ENCODE results near the gene TMEM14B.
"Not testable (repeated sequence)": the region's sequence is repeated elsewhere in the genome, so short reads cannot be mapped to it uniquely, and the experiment has no call there.

Gene TMEM14B

DNA sequence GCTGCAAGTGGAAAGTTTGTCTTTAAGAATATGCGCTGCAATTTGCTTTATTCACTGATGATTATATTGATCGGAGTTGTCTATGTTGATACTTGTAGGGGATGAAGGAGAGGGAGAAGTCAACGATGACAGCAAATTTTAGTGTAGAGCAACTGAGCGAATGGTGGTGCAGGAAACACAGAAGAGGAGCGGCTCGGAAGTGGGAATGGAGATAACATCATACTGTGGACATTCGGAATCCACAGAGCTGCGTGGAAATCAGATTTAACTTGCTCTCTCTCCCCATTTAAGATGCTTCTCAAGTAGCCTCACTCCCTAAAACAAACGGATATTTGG, 722 bp upstream of the TMEM14B start:
- H3K4me3 ChIP-seq (ENCODE audit: low read depth, low read length) = peak overlapping the region; percentile 98
- H3K9ac ChIP-seq (ENCODE audit: low read length) = peak overlapping the region; percentile 35
- H3K4me1 ChIP-seq (ENCODE audit: control insufficient read depth, insufficient read depth, low read length) = peaks cover 29% of the 10 kb centered on the region
- H3K36me3 ChIP-seq (ENCODE audit: control insufficient read depth, insufficient read depth, low read length) = peaks cover 28% of the 10 kb centered on the region
- H3K27ac ChIP-seq (ENCODE audit: low read depth, low read length) = no peak overlapping the region
- no peaks in the 10 kb centered on the region for H3K27me3 ChIP-seq (ENCODE audit: control insufficient read depth, insufficient read depth, low read length)
- no peaks in the 10 kb centered on the region for H3K9me3 ChIP-seq (ENCODE audit: control insufficient read depth, insufficient read depth, low read depth, low read length)

GRCh38 chr6:10749734-10750133, 2.1 kb downstream of the TMEM14B start:
- Histone ChIP-seq H3K9me3 (ENCODE audit: control insufficient read depth, insufficient read depth, low read depth, low read length) (no peaks in the 10 kb centered on the region), H3K4me3 (ENCODE audit: low read depth, low read length) (no peak overlapping the region), H3K27ac (ENCODE audit: low read depth, low read length) (no peak overlapping the region), H3K4me1 (ENCODE audit: control insufficient read depth, insufficient read depth, low read length) (peaks cover 25% of the 10 kb centered on the region), H3K9ac (ENCODE audit: low read length) (no peak overlapping the region), H3K27me3 (ENCODE audit: control insufficient read depth, insufficient read depth, low read length) (no peaks in the 10 kb centered on the region), H3K36me3 (ENCODE audit: control insufficient read depth, insufficient read depth, low read length) (peaks cover 53% of the 10 kb centered on the region)

- H3K36me3 ChIP-seq (ENCODE audit: control insufficient read depth, insufficient read depth, low read length) = peaks cover 61% of the 10 kb centered on the region
- peaks cover 18% of the 10 kb centered on the region for H3K4me1 ChIP-seq (ENCODE audit: control insufficient read depth, insufficient read depth, low read length)
- not testable (repeated sequence) for H3K4me3 ChIP-seq (ENCODE audit: low read depth, low read length); H3K9me3 ChIP-seq (ENCODE audit: control insufficient read depth, insufficient read depth, low read depth, low read length); H3K27ac ChIP-seq (ENCODE audit: low read depth, low read length); H3K9ac ChIP-seq (ENCODE audit: low read length); H3K27me3 ChIP-seq (ENCODE audit: control insufficient read depth, insufficient read depth, low read length)
Measured at GRCh38 chr6:10750568-10750967, 3.0 kb downstream of the TMEM14B start.

DNA sequence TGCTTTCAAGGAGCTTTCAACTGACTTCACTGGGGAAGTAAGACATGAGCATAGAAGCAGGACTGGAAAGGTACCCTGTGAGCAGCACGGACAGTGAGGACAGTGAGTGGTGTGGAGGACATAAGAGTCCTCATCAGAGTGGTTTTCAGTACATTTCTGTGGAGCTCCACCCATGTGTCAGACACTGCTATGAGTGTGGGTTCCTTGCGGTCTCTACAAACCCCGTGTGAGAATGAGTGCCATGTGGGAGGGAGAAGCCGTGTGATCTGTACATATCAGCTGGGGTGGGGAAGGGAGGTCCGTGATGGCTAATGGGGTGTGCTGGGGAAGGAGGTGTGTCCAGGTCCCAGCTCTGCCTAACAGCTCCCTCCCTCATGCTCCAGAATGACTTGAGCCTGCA, 4.2 kb downstream of the TMEM14B start:
- not testable (repeated sequence) for H3K9ac ChIP-seq (ENCODE audit: low read length); H3K9me3 ChIP-seq (ENCODE audit: control insufficient read depth, insufficient read depth, low read depth, low read length); H3K27ac ChIP-seq (ENCODE audit: low read depth, low read length); H3K27me3 ChIP-seq (ENCODE audit: control insufficient read depth, insufficient read depth, low read length); H3K4me3 ChIP-seq (ENCODE audit: low read depth, low read length)
- Histone ChIP-seq H3K36me3 (ENCODE audit: control insufficient read depth, insufficient read depth, low read length) (peaks cover 71% of the 10 kb centered on the region), H3K4me1 (ENCODE audit: control insufficient read depth, insufficient read depth, low read length) (peaks cover 18% of the 10 kb centered on the region)

GRCh38 chr6:10756085-10756484, 8.5 kb downstream of the TMEM14B start:
- Histone ChIP-seq H3K27me3 (ENCODE audit: control insufficient read depth, insufficient read depth, low read length) (no peaks in the 10 kb centered on the region), H3K9ac (ENCODE audit: low read length) (no peak overlapping the region), H3K36me3 (ENCODE audit: control insufficient read depth, insufficient read depth, low read length) (peaks cover 87% of the 10 kb centered on the region), H3K9me3 (ENCODE audit: control insufficient read depth, insufficient read depth, low read depth, low read length) (no peaks in the 10 kb centered on the region), H3K27ac (ENCODE audit: low read depth, low read length) (no peak overlapping the region), H3K4me3 (ENCODE audit: low read depth, low read length) (no peak overlapping the region), H3K4me1 (ENCODE audit: control insufficient read depth, insufficient read depth, low read length) (no peaks in the 10 kb centered on the region; the same call in 1 of the 2 replicates)

GRCh38 chr6:10759312-10759839, 11.8 kb downstream of the TMEM14B start:
- Histone ChIP-seq H3K9ac (ENCODE audit: low read length) (no peak overlapping the region), H3K4me1 (ENCODE audit: control insufficient read depth, insufficient read depth, low read length) (no peaks in the 10 kb centered on the region), H3K36me3 (ENCODE audit: control insufficient read depth, insufficient read depth, low read length) (peaks cover 71% of the 10 kb centered on the region), H3K27me3 (ENCODE audit: control insufficient read depth, insufficient read depth, low read length) (no peaks in the 10 kb centered on the region), H3K27ac (ENCODE audit: low read depth, low read length) (no peak overlapping the region; the same call in 1 of the 2 replicates), H3K9me3 (ENCODE audit: control insufficient read depth, insufficient read depth, low read depth, low read length) (no peaks in the 10 kb centered on the region), H3K4me3 (ENCODE audit: low read depth, low read length) (no peak overlapping the region)

DNA sequence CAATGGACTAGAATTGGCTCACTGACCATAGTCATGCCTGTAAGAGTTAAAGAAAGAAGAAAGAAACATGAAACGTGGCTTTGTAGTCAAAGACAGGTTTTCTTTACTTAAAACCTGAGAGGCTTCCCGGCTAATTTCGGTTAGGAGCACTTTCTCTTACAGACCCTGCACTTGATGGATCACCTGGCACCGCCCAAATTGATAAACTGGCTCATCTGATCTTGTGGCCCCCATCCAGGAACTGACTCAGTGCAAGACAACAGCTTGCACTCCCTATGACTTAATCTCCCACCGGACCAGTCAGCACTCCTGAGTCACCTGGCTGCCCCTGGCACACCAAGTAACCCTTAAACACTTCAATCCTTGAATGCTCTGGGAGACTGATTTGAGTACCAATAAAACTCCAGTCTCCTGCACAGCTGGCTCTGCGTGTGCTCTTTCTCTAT, 12.3 kb downstream of the TMEM14B start:
- H3K4me3 ChIP-seq (ENCODE audit: low read depth, low read length) = no peak overlapping the region
- no peak overlapping the region for H3K27ac ChIP-seq (ENCODE audit: low read depth, low read length)
- H3K9me3 ChIP-seq (ENCODE audit: control insufficient read depth, insufficient read depth, low read depth, low read length) = no peaks in the 10 kb centered on the region
- no peak overlapping the region for H3K9ac ChIP-seq (ENCODE audit: low read length)
- peaks cover 66% of the 10 kb centered on the region for H3K36me3 ChIP-seq (ENCODE audit: control insufficient read depth, insufficient read depth, low read length)
- no peaks in the 10 kb centered on the region for H3K27me3 ChIP-seq (ENCODE audit: control insufficient read depth, insufficient read depth, low read length)
- no peaks in the 10 kb centered on the region for H3K4me1 ChIP-seq (ENCODE audit: control insufficient read depth, insufficient read depth, low read length)

GRCh38 chr6:10763006-10763405, 15.4 kb downstream of the TMEM14B start:
- Histone ChIP-seq H3K4me3 (ENCODE audit: low read depth, low read length) (no peak overlapping the region), H3K9ac (ENCODE audit: low read length) (no peak overlapping the region), H3K9me3 (ENCODE audit: control insufficient read depth, insufficient read depth, low read depth, low read length) (no peaks in the 10 kb centered on the region), H3K36me3 (ENCODE audit: control insufficient read depth, insufficient read depth, low read length) (peaks cover 40% of the 10 kb centered on the region), H3K27me3 (ENCODE audit: control insufficient read depth, insufficient read depth, low read length) (no peaks in the 10 kb centered on the region), H3K4me1 (ENCODE audit: control insufficient read depth, insufficient read depth, low read length) (no peaks in the 10 kb centered on the region), H3K27ac (ENCODE audit: low read depth, low read length) (no peak overlapping the region)

GRCh38 chr6:10769419-10769818, 21.8 kb downstream of the TMEM14B start:
- Histone ChIP-seq H3K27ac (ENCODE audit: low read depth, low read length) (no peak overlapping the region), H3K9me3 (ENCODE audit: control insufficient read depth, insufficient read depth, low read depth, low read length) (no peaks in the 10 kb centered on the region), H3K9ac (ENCODE audit: low read length) (no peak overlapping the region), H3K36me3 (ENCODE audit: control insufficient read depth, insufficient read depth, low read length) (peaks cover 24% of the 10 kb centered on the region), H3K4me3 (ENCODE audit: low read depth, low read length) (no peak overlapping the region), H3K4me1 (ENCODE audit: control insufficient read depth, insufficient read depth, low read length) (no peaks in the 10 kb centered on the region), H3K27me3 (ENCODE audit: control insufficient read depth, insufficient read depth, low read length) (no peaks in the 10 kb centered on the region)

DNA sequence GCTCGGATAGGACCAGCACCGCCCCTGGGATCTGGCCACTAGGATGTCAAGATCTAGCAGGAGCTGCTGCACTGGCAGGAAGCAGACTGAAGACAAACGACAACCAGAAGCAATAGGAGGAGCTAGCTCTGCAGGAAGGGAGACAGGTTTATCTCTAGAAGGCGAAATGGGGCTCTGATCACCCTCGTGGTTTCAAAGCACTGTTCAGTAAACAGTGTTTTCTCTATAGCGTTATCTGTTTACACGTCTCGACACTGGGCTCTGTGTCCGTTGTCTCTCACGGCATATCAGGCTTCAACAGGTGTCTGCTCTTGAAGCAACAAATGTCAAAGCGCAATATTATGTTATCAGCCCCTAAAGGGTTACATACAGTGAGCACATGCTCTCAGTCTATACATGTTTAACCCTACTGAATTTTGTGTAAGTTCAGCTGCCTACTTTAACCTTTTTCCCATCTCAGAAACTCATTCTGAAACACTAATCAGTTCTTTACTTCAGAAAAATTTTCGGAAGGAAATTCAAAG, 23.8 kb downstream of the TMEM14B start:
- H3K9ac ChIP-seq (ENCODE audit: low read length) = no peak overlapping the region
- H3K4me3 ChIP-seq (ENCODE audit: low read depth, low read length) = no peak overlapping the region
- peaks cover 36% of the 10 kb centered on the region for H3K36me3 ChIP-seq (ENCODE audit: control insufficient read depth, insufficient read depth, low read length)
- H3K27me3 ChIP-seq (ENCODE audit: control insufficient read depth, insufficient read depth, low read length) = no peaks in the 10 kb centered on the region
- no peaks in the 10 kb centered on the region for H3K4me1 ChIP-seq (ENCODE audit: control insufficient read depth, insufficient read depth, low read length)
- no peaks in the 10 kb centered on the region for H3K9me3 ChIP-seq (ENCODE audit: control insufficient read depth, insufficient read depth, low read depth, low read length)
- H3K27ac ChIP-seq (ENCODE audit: low read depth, low read length) = no peak overlapping the region

- Histone ChIP-seq H3K27ac (ENCODE audit: low read depth, low read length) (no peak overlapping the region), H3K4me1 (ENCODE audit: control insufficient read depth, insufficient read depth, low read length) (no peaks in the 10 kb centered on the region), H3K4me3 (ENCODE audit: low read depth, low read length) (no peak overlapping the region), H3K36me3 (ENCODE audit: control insufficient read depth, insufficient read depth, low read length) (peaks cover 19% of the 10 kb centered on the region), H3K27me3 (ENCODE audit: control insufficient read depth, insufficient read depth, low read length) (no peaks in the 10 kb centered on the region), H3K9ac (ENCODE audit: low read length) (no peak overlapping the region), H3K9me3 (ENCODE audit: control insufficient read depth, insufficient read depth, low read depth, low read length) (no peaks in the 10 kb centered on the region)
Measured at GRCh38 chr6:10778230-10778629, 30.6 kb downstream of the TMEM14B start.

GRCh38 chr6:10779076-10779475, 31.5 kb downstream of the TMEM14B start:
- no peaks in the 10 kb centered on the region for H3K4me1 ChIP-seq (ENCODE audit: control insufficient read depth, insufficient read depth, low read length)
- H3K36me3 ChIP-seq (ENCODE audit: control insufficient read depth, insufficient read depth, low read length) = peaks cover 19% of the 10 kb centered on the region
- H3K27me3 ChIP-seq (ENCODE audit: control insufficient read depth, insufficient read depth, low read length) = no peaks in the 10 kb centered on the region
- no peak overlapping the region for H3K27ac ChIP-seq (ENCODE audit: low read depth, low read length)
- no peaks in the 10 kb centered on the region for H3K9me3 ChIP-seq (ENCODE audit: control insufficient read depth, insufficient read depth, low read depth, low read length)
- no peak overlapping the region for H3K9ac ChIP-seq (ENCODE audit: low read length)
- H3K4me3 ChIP-seq (ENCODE audit: low read depth, low read length) = no peak overlapping the region

Measured in HUES6 (cell line).